Mucosa of gallbladder (tissue), 1 donor: Measurements from ENCODE around the gene METTL9. TPM values are rescaled to one million over a fixed set of nuclear protein-coding genes. Genes with fewer than 3 reads are reported as not detected.
"Not testable (repeated sequence)": the region's sequence is repeated elsewhere in the genome, so short reads cannot be mapped to it uniquely, and the experiment has no call there.

Source experiments
- DNase-seq: peaks from one replicate; pipeline ENCODE4 v3.0.0-alpha.2; 2020; ENCODE audit warnings: low spot score
- total RNA-seq: library from RNA; stranded (reverse); gene quantifications from one replicate; pipeline ENCODE4 v1.2.1, GENCODE V29; 2021
- donor health status: DM: no; HTN: no; CAD: no.

The METTL9 gene
- total RNA-seq, 1 donor from 2014 or later = 72.1 TPM

DNA sequence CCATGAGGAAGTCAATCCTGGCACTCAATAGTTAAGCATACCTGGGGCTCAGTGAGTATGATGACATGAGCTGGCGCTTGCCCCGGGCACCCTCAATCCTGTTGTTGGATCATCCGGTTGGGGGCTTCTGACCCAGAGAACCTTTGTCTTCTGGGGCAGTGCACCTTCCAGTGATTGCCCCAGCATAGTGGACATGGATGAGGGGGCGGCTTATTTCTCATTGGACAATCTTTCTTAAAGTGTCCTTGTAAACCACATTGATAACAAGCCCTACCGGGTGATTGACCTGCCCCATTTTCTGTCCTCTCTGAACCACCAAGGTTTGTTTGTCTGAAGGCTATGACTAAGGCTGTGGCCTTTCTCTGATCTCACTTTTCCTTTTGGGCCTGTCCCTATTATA is 34.8 kb downstream of the METTL9 start:
- DNase-seq = no peak

GRCh38 chr16:21635694-21636093 is 36.3 kb downstream of the METTL9 start:
- DNase-seq = not testable (repeated sequence)

- no peak for DNase-seq
Observed at GRCh38 chr16:21637032-21637968, 37.9 kb downstream of the METTL9 start.

DNA sequence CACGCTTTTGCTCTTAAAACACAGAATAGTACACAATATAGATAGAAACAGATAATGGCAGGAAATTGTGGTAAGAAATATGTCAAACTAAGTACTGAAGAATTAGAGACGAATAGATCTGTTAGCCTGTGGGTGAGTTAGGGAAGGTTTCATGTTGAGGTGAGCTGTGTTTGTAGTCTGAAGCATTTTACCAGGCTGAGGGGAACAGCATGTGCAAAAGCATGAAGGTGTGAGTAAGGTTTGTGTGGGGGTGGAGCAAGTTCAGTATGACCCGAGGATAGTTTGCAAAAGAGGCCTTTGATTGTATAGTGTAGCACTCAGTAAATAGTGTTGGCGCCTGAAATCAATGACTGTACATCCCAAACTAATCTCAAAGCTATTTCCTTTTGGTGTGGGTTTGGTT is 39.2 kb downstream of the METTL9 start:
- no peak for DNase-seq

DNA sequence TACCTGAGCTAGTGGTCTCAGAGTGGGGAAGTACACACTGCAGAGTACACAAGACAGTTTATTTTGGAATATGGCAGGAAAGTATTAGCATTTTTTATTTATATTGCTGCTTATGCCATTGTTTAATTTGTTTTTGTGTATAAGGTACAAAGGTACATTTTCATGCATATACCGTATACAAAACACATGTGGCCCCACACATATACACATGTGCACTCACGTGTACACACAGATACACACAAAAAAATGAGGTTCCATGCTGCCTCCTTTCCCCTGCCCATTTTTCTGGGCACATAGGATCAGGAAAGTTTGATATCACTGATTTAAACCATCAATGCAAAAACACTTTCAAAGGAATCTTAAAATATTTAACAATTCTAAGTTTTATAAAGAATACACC is 40.1 kb downstream of the METTL9 start:
- DNase-seq = no peak

- DNase-seq = no peak
Observed at GRCh38 chr16:21641916-21642315, 42.5 kb downstream of the METTL9 start.

DNA sequence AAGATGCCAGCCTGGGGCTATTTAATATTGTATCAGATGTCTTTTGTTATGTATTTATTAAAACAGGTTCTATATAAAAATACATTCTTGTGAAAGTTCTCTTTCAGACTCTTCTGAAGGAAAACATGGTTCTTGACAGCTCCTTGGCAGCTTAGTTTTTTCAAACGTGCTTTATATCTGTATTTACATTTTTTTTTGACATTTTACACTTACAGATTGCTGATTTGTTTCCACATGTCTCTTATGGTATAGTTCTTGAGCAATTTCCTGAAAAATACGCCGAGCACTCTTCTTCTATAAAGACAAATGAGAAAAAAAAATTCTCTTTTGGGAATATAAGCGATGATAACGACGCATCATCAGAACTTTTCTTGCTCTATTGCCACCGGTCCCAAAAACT is 43.5 kb downstream of the METTL9 start:
- no peak for DNase-seq

GRCh38 chr16:21643785-21644184 is 44.4 kb downstream of the METTL9 start:
- DNase-seq = no peak

DNA sequence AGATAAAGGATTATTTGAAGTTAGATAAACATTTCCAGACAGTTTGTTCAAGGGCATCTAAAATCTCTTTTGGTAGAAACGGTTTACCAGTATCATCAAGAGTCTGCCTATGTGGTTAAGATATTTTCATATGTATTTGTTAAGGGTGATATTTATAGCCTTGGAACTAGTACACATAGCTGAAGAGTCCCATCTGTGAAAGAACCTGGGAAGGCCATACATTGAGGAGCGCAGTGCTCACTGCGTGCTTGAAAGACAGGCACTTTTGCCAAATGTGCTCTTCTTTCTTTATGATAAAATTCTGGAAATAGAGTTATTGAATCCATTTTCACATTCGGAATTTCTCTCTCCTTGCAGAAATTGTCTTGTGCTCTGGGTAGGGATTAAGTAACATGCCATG is 45.3 kb downstream of the METTL9 start:
- DNase-seq = no peak

GRCh38 chr16:21645261-21645721 is 45.9 kb downstream of the METTL9 start:
- DNase-seq = no peak

GRCh38 chr16:21646091-21646490 is 46.7 kb downstream of the METTL9 start:
- DNase-seq = no peak

GRCh38 chr16:21646721-21647561 is 47.6 kb downstream of the METTL9 start:
- DNase-seq = peak; percentile 40

- no peak for DNase-seq
Observed at GRCh38 chr16:21647562-21648164, 48.3 kb downstream of the METTL9 start.

DNA sequence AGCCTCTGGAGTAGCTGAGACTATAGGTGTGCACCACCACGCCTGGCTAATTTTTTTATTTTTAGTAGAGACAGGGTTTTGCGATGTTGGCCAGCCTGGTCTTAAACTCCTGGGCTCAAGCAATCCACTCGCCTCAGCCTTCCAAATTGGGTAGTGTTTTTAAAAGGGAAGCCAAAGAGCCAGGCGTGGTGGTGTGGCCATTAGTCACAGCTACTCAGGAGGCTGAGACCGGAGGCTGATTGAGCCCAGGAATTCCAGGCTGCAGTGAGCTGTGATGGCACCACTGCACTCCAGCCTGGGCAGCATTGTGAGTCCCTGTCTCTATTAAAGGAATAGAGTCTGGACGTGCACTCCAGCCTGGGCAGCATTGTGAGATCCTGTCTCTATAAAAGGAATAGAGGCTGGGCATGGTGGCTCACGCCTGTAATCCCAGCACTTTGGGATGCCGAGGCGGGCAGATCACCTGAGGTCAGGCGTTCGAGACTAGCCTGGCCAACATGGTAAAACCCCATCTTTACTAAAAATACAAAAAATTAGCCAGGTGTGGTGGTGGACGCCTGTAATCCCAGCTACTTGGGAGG is 50.5 kb downstream of the METTL9 start:
- DNase-seq = not testable (repeated sequence)

- DNase-seq = no peak
Observed at GRCh38 chr16:21650521-21650920, 51.1 kb downstream of the METTL9 start.

- no peak for DNase-seq
Observed at GRCh38 chr16:21651515-21651914, 52.1 kb downstream of the METTL9 start.

GRCh38 chr16:21652453-21652852 is 53.1 kb downstream of the METTL9 start, which contains the start of gene IGSF6:
TSS of gene IGSF6 (minus strand) at chr16:21652608. CDS start at chr16:21652598, 10 bp downstream.
- DNase-seq = no peak

- no peak for DNase-seq
Observed at GRCh38 chr16:21653571-21653970, 54.2 kb downstream of the METTL9 start.

DNA sequence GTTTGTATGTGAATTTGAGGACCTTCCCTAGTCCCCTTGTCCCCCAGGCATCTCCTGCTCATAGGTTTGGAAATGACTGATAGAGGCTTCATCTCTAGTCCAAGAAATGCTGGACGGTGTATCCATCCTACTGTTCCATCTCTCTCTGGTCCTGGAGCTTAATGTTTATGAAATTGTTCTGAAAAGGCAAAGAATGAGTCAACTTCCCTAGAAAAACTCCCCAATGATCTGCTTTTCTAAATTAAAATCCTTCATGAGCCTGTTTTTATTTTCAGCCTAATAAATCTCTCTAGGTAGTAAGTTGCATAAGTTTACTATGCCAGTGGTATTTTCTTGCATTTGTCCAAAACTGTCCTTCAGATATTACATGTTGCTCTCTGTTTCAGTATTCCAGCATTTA is 55.1 kb downstream of the METTL9 start:
- no peak for DNase-seq

GRCh38 chr16:21654881-21655280 is 55.5 kb downstream of the METTL9 start:
- DNase-seq = no peak
